Measurements from ENCODE around the gene RMND1. TPM values are rescaled to one million over a fixed set of nuclear protein-coding genes. Genes with fewer than 3 reads are reported as not detected.

Gene RMND1
- total RNA-seq, 2 experiments from 2014 or later: 6.5 to 7.5 TPM

DNA sequence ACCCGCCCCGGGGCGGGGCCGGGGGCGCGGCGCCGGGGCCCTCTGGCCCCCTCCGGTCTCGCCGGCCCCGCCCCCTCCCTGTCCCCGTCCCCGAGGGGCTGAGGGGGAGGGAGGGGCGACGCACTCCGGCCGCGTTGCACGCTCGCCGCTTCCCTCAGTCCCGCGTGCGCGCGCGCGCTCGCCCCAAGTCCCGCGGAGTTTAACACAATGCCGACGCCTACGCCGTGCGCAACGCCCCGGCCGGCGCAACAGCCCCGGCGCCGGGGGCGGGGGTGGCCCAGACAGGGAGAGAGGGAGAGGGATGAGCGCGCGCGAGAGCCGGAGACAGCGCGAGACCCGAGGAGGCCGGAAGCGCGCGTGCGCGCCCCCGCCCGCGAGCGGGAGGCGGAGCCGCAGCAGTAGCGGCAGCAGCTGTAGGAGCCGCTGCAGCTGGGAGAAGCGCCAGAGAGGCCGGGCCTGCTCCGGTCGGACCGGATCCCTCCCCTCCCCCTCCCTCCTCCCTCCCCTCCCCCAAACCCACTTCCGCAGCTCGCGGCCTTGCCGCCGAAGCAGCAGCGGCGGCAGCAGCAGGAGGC is 61.6 kb downstream of the RMND1 start:
- Histone ChIP-seq H3K36me3 (ENCODE audit: insufficient read depth, low read length) (no peaks in the 10 kb centered on the region), H3K9me3 (ENCODE audit: control insufficient read depth in 1 of 2, insufficient read depth in 1 of 2, low read length in 2 of 2) (no peaks in the 10 kb centered on the region), H3K27me3 (ENCODE audit: control insufficient read depth in 1 of 2, insufficient read depth in 2 of 2, low read length in 2 of 2) (no peaks in the 10 kb centered on the region), H3K4me1 (ENCODE audit: insufficient read depth, low read length) (peaks cover 53% of the 10 kb centered on the region), H3K4me3 (ENCODE audit: low read length) (peak overlapping the region; percentile 66), H3K27ac (ENCODE audit: low read depth in 1 of 2, low read length in 2 of 2) (peak overlapping the region in 1 of 2 donors; percentile 99)
- ChIA-PET CTCF (interaction anchor here (0.7 to 1.3 kb wide), 6 partner anchors 16 to 65 kb away, joined by 3 to 6 read pairs (median 3); partner anchors contain the start of gene RMND1), POLR2A (interaction anchor here (0.5 to 4.2 kb wide), 30 partner anchors 9 to 1593 kb away, joined by 3 to 108 read pairs (median 5); partner anchors contain the start of genes FBXO5 and RMND1)
- DNase-seq: peak; percentile 92 to 100 (median 96)
- Mint-ChIP-seq H3K36me3 (ENCODE audit: low read depth) (peaks cover 25% of the 10 kb centered on the region), H3K4me3 (peak overlapping the region; percentile 95), H3K9me3 (no peaks in the 10 kb centered on the region), H3K27ac (peak overlapping the region; percentile 97), H3K27me3 (peaks cover 4% of the 10 kb centered on the region), H3K4me1 (ENCODE audit: low read depth) (peaks cover 76% of the 10 kb centered on the region)
- peak; percentile 73 for ATAC-seq (ENCODE audit: poor library complexity)
- no peak for TF ChIP-seq CTCF (IDR thresholded peaks at IDR 0.05)
- intact Hi-C loops (cut with DNase I, micrococcal nuclease): loop anchor here (1.0 kb wide), 1 partner anchor 62 kb away; the partner anchor contains the start of gene RMND1 (in 2 of the 2)

DNA sequence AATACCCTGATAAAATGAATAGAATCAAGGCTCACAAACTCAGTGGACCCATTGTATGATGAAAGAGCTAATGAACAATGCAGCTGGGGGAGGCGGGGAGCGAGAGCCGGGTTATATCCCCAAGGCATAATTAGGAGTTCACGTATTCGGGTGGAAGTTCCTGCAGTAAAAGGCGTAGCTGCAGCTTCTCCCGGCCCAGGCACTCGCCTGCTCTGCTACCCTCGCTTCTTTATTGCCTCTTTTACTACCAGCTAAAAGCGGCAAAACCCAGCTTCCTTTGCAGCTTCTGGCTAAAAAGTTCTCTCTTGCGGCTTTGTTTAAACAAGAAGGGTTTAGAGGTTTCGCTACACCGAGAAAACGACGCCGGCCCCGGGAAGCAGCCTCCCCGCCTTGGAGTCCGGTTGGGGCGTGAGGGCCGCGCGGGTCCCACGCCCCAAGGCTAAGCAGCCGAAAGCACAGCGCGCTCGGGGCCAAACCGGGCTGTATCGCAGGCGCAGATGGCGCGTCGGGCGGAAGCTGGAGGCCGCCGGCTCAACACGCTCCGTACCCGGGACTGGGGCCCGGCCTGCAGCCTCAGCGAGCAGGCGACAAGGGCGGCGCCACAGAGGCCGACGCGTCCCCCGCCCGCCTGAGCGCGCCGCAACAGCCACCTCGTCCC is 62.2 kb downstream of the RMND1 start:
- DNase-seq: peak in 2 of 14 experiments; percentile 55 to 60

More for the DNA sequence above, 62.2 kb downstream of the RMND1 start:
- no peaks in the 10 kb centered on the region for H3K9me3 ChIP-seq (ENCODE audit: control insufficient read depth in 1 of 2, insufficient read depth in 1 of 2, low read length in 2 of 2)
- Mint-ChIP-seq H3K27me3 (peaks cover 4% of the 10 kb centered on the region), H3K27ac (peak overlapping the region; percentile 97), H3K4me1 (ENCODE audit: low read depth) (peaks cover 76% of the 10 kb centered on the region), H3K36me3 (ENCODE audit: low read depth) (peaks cover 23% of the 10 kb centered on the region), H3K4me3 (peak overlapping the region; percentile 93), H3K9me3 (no peaks in the 10 kb centered on the region)
- peak; percentile 65 for ATAC-seq (ENCODE audit: poor library complexity)
- no peaks in the 10 kb centered on the region for H3K36me3 ChIP-seq (ENCODE audit: insufficient read depth, low read length)
- POLR2A ChIA-PET: interaction anchor here (0.5 to 4.2 kb wide), 33 partner anchors 9 to 1673 kb away, joined by 3 to 108 read pairs (median 4); partner anchors contain the start of genes FBXO5, MTHFD1L and RMND1
- no peaks in the 10 kb centered on the region for H3K27me3 ChIP-seq (ENCODE audit: control insufficient read depth in 1 of 2, insufficient read depth in 2 of 2, low read length in 2 of 2)
- peak overlapping the region; percentile 88 for H3K4me3 ChIP-seq (ENCODE audit: low read length)
- intact Hi-C loops (cut with DNase I, micrococcal nuclease): loop anchor here (1.0 to 10.0 kb wide), 5 partner anchors 16 to 1845 kb away; partner anchors contain the start of genes RMND1 (in 2 of the 2), FBXO5 (in 1 of the 2) and PPIL4 (in 1 of the 2)
- TF ChIP-seq CTCF (IDR thresholded peaks at IDR 0.05): no peak
- H3K4me1 ChIP-seq (ENCODE audit: insufficient read depth, low read length): peaks cover 51% of the 10 kb centered on the region
- peak overlapping the region; percentile 86 to 90 for H3K27ac ChIP-seq (ENCODE audit: low read depth in 1 of 2, low read length in 2 of 2)
- CTCF ChIA-PET: interaction anchor here (0.7 to 1.2 kb wide), 4 partner anchors 16 to 62 kb away, joined by 3 to 6 read pairs (median 3); partner anchors contain the start of gene RMND1
